GM20431 (cell line): ENCODE measurements around the gene ACBD4.

Experiments
- in situ Hi-C: fragments of 300-500 bp; cut with MseI, MboI; formaldehyde crosslinking; loops from one replicate; pipeline ENCODE4 v1.15.0; 2020; ENCODE audit warnings: low sequenced_read_pairs; ENCODE audit not compliant: unreplicated experiment

ACBD4 gene

GRCh38 chr17:45116434-45117016 is 19.0 kb upstream of the ACBD4 start:
- in situ Hi-C loops: loop anchor here (25.0 kb wide), 1 partner anchor 204 kb away; the partner anchor contains the start of gene GFAP

GRCh38 chr17:45117334-45117733 is 18.2 kb upstream of the ACBD4 start:
- in situ Hi-C loops: loop anchor here (25.0 kb wide), 1 partner anchor 205 kb away; the partner anchor contains the start of gene GFAP

GRCh38 chr17:45117848-45118646 is 17.4 kb upstream of the ACBD4 start:
- in situ Hi-C loops: loop anchor here (25.0 kb wide), 1 partner anchor 206 kb away; the partner anchor contains the start of gene GFAP

- in situ Hi-C loops: loop anchor here (25.0 kb wide), 1 partner anchor 206 kb away; the partner anchor contains the start of gene GFAP
Measured at GRCh38 chr17:45118691-45119090, 16.8 kb upstream of the ACBD4 start.

- in situ Hi-C loops: loop anchor here (25.0 kb wide), 1 partner anchor 208 kb away; the partner anchor contains the start of gene GFAP
Measured at GRCh38 chr17:45119964-45120363, 15.5 kb upstream of the ACBD4 start.

GRCh38 chr17:45120558-45120957 is 14.9 kb upstream of the ACBD4 start:
- in situ Hi-C loops: loop anchor here (25.0 kb wide), 1 partner anchor 208 kb away; the partner anchor contains the start of gene GFAP

GRCh38 chr17:45121055-45121454 is 14.4 kb upstream of the ACBD4 start:
- in situ Hi-C loops: loop anchor here (25.0 kb wide), 1 partner anchor 209 kb away; the partner anchor contains the start of gene GFAP

- in situ Hi-C loops: loop anchor here (25.0 kb wide), 1 partner anchor 211 kb away; the partner anchor contains the start of gene GFAP
Measured at GRCh38 chr17:45123076-45123770, 12.3 kb upstream of the ACBD4 start.

GRCh38 chr17:45123930-45124796 is 11.3 kb upstream of the ACBD4 start:
- in situ Hi-C loops: loop anchor here (25.0 kb wide), 1 partner anchor 212 kb away; the partner anchor contains the start of gene GFAP

GRCh38 chr17:45124797-45125122 is 10.7 kb upstream of the ACBD4 start:
- in situ Hi-C loops: loop anchor here (25.0 kb wide), 1 partner anchor 212 kb away; the partner anchor contains the start of gene GFAP

GRCh38 chr17:45125509-45125908 is 10.0 kb upstream of the ACBD4 start:
- in situ Hi-C loops: no loop called here

GRCh38 chr17:45127207-45127547 is 8.3 kb upstream of the ACBD4 start:
- in situ Hi-C loops: no loop called here

GRCh38 chr17:45127548-45128300 is 7.8 kb upstream of the ACBD4 start:
- in situ Hi-C loops: no loop called here

GRCh38 chr17:45128331-45128730 is 7.2 kb upstream of the ACBD4 start:
- in situ Hi-C loops: no loop called here

- in situ Hi-C loops: no loop called here
Measured at GRCh38 chr17:45128989-45129388, 6.5 kb upstream of the ACBD4 start.

- in situ Hi-C loops: no loop called here
Measured at GRCh38 chr17:45129426-45129939, 6.0 kb upstream of the ACBD4 start.

- in situ Hi-C loops: loop anchor here (10.0 kb wide), 1 partner anchor 65 kb away; no protein-coding TSS in a partner anchor
Measured at GRCh38 chr17:45129940-45130680, 5.4 kb upstream of the ACBD4 start.
